GM18499 (cell line): ENCODE data around the gene RIPK1.
"Not testable (repeated sequence)": the region's sequence is repeated elsewhere in the genome, so short reads cannot be mapped to it uniquely, and the experiment has no call there.

ENCODE experiments used
- ATAC-seq: cut with Tn5 transposase; IDR thresholded peaks from one replicate; pipeline ENCODE4 v1.9.1; 2021; ENCODE audit warnings: moderate number of reproducible peaks; ENCODE audit not compliant: insufficient read depth, unreplicated experiment

Gene RIPK1

GRCh38 chr6:3078952-3079351 lies 10.7 kb downstream of the RIPK1 start:
- ATAC-seq, result not testable (repeated sequence)

GRCh38 chr6:3079682-3080081 lies 11.4 kb downstream of the RIPK1 start:
- ATAC-seq, result no peak

DNA sequence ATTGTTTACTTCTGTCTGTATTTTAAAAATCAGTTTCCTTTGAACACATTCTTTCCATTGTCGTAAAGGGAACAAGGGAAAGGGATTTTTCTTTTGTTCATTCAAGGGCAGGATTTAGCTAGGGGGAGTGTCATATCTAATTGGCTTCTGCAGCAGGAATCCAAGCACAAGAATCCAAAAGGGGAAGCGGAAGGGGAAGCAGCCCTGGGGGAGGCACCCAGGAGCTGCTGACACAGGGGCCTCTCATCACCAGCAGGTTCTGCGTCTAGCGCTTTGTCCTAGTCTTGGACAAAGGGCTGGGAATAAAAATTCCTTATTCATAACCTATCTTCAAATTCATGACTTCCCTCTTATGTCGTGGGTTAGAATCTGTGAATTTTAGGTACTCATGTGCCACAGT lies 13.7 kb downstream of the RIPK1 start:
- ATAC-seq, result no peak

GRCh38 chr6:3085074-3085473 lies 16.8 kb downstream of the RIPK1 start:
- ATAC-seq, result no peak

DNA sequence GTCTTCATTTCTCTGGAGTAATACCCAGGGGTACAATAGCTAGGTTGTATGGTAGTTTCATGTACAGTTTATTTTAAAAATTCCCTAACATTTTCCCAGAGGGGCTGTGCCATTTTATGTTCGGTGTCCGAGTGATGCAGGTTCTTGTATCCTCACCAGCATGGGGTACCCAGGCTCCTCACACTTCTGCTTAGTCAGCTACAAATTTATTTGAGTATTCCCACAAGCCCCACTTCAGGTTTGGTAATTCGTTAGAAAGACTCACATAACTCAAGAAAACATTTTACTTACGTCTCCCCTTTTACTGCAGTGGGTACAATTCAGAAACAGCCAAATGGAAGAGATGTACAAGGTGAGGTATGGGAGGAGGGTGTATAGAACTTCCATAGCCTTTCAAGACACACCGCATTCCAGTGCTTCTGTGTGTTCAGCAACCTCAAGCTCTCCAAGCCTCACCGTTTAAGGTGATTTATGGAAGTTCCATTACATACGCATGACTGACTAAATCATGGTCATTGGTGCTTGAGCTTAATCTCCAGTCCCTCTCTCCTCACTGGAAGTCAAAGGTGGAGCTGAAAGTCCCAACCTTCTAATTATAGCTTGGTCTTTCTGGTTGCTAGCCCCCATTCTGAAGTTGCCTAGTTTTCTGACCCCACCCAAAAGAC lies 18.1 kb downstream of the RIPK1 start:
- ATAC-seq, result no peak

GRCh38 chr6:3088446-3088845 lies 20.2 kb downstream of the RIPK1 start:
- no peak for ATAC-seq

DNA sequence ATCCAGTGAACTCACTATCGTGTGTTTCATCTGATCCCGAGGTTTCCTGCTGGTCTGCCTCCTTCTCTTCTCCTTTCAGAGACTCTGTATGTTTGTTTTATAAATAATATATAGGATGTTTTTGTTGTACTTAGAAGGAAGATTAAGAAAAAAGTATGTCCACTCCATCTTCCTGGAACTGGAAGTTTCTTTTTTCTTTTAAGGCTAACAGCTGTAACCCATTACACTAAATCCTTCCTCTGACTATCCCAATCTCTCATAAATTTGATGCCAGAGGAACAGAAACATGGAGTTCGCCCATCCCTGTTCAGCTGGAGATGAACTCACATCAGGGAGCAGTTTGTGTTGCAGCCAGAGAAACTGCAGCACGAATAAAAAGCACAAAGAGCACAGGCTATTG lies 20.7 kb downstream of the RIPK1 start:
- no peak for ATAC-seq

DNA sequence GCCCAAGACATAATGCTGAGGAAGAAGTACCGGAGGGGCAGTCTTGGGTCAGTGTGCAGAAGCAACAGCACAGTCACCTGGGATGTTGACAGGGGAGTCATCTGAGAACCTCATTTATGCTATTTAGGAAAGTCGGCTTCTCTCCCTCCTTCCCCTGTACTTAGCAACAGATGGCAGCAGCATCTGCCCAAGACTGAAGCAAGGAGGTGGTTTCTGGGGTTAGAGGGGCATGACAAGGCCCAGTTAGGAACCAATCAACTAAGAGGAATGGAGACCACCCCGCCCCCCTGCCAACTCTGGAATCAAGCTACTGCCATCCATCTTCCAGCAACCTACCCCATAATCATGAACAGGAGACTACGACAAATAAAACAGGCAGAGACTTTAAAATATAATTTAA lies 21.7 kb downstream of the RIPK1 start:
- ATAC-seq, result no peak

DNA sequence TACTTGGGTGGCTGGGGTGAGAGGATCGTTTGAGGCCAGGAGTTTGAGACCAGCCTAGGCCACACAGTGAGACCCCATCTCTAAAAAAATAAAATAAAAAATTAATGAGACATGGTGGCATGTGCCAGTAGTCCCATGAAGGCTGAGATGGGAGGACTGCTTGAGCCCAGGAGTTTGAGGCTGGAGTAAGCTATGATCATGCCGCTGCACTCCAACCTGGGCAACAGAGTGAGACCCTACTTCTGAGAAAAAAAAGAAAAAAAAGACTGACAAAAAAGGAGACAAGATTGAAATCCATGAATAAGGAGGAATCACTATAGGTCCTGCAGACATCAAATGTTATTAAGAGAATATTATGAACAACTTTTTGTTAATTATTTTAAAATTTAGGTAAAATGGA lies 26.5 kb downstream of the RIPK1 start:
- no peak for ATAC-seq

DNA sequence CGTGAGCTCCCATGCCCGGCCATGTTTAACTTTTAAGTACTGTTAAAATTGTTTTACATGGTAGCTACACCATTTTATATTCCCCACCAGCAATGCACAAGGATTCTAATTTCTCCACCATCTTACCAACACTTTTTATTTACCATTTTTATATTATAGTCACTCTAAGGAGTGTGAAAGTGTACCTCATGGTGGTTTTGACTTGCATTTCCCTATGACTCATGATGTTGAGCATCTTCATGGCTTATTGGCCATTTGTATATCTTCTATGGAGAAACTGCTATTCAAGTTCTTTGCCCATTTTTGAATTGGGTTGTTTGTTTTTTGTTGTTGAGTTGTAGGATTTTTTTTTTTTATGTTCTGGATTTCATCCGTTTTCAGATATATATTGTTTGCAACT lies 34.6 kb downstream of the RIPK1 start:
- ATAC-seq, result no peak

GRCh38 chr6:3108746-3109414 lies 40.6 kb downstream of the RIPK1 start:
- no peak for ATAC-seq

DNA sequence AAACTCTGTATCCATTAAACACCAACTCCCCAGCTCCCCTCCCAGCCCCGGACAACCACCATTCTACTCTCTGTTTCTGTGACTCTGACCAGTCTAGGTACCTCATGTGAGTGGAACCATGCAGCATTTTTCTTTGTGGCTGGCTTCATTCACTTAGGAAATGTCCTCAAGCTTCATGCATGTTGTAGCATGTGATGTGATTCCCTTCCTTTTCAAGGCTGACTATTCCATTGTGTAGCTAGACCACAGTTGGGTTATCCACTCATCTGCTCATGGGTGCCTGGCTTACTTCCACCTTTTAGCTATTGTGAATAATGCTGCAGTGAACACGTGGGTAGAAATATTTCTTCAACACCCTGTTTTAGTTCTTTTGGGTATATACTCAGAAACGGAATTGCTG lies 41.5 kb downstream of the RIPK1 start:
- no peak for ATAC-seq

DNA sequence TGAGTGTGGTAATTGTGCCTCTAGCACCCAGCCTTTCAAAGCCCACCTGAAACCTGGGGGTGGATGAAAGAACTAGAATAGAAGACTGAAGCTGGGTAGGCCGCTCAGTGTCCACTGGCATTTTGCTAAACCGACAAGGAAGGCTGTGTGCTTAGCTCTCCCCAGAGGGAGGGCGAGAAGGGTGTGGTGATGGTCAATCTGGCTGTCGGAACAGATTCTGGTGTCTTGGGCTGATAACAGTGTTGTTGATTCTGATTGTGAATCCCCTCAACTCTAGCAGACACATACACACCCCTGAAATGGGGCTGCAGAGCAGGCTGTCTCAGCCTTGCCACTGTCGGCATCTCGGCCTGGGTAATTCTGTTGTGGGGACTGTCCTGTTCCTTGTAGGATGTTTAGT lies 46.1 kb downstream of the RIPK1 start:
- no peak for ATAC-seq

DNA sequence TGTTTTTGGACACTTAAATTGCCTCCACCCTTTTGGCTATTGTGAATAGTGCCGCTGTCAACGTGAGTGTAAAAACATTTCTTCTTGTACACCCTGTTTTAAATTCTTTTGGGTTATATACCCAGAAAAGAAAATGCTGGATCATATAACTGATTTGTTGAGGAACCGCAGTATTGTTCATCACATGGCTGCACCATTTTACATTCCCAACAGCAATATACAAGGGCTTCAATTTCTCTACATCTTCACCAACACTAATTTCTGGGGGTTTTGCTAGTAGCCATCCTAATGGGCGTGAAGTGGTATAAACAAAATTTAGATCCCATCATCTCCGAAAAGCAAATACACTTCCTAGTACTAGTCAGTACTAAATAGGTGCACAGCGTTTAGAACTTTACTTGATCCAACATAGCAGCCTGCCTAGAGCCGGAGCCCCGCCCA lies 49.6 kb downstream of the RIPK1 start:
- ATAC-seq, result peak; percentile 8

GRCh38 chr6:3118353-3119039 lies 50.2 kb downstream of the RIPK1 start, which contains the start of gene BPHL:
TSS of gene BPHL (plus strand) at chr6:3118711. CDS start at chr6:3118741, 30 bp downstream.
- ATAC-seq, result peak; percentile 59

DNA sequence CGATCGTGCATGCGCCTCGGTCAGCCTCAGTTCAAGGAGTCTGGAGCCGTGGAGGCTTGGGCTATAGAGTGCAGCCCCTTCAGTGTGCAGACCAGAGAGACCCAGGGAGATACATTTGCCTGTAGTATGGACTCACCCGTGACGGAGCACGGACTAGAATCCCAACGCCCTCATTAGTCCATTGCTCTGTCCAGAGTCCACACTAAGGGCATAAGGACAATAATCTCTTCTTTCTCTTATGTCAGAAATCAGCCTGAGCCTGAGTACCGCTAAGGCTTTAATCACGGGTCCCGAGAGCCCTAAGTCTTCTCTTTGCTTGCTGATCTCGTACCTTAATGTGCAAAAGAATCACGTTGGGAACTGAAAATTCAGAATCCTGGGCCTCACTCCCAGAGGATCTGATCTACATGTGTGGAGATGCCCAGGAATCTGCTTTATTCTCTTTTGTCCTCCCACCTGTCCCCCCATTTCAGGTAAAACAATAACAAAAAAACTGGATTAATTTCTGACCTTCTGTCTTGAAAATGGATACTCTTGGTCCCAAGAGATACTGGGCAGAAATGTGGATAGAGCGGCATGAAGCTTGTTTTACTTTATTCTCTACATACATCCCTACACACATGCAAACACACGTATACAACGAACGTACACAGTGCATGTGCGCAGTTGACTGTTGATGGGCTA lies 50.9 kb downstream of the RIPK1 start:
- ATAC-seq, result no peak

GRCh38 chr6:3120765-3121089 lies 52.4 kb downstream of the RIPK1 start:
- no peak for ATAC-seq

DNA sequence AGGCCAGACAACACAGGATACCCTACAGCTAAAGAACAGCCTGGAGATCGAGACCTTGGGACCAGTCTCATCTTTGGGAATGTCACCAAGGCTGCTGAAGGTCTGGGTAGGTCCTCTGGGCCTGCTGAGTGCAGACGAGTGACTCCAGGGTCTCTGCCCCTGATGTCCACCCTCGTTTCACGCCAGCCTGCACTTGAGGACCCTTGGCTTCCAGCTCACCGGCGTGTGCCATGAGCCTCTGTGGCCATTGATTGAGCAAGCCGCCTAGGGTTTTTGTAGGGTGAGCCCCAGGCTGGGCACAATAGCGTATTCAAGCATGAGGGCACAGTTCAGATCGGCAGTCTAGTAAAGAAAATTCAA lies 54.5 kb downstream of the RIPK1 start:
- ATAC-seq, result no peak

- ATAC-seq, result no peak
These were observed 56.4 kb downstream of the RIPK1 start for GRCh38 chr6:3124667-3125066.

GRCh38 chr6:3125815-3126214 lies 57.5 kb downstream of the RIPK1 start:
- no peak for ATAC-seq
